OCI-LY3 (cell line): ENCODE results near the gene CRB3.

Source experiments
- EZH2phosphoT487 ChIP-seq: fragments of 200-600 bp; shearing (Covaris generic); IDR thresholded peaks from 2 replicates; pipeline ENCODE4 v1.6.1; 2018; ENCODE audit warnings: antibody characterized with exemption, mixed run types, low read depth
- TF ChIP-seq, protein P1 (sequence below): fragments of 200-600, 300-600 bp; sonication (generic); IDR thresholded peaks from 2 replicates; pipeline ENCODE4 v1.5.1; 2014; ENCODE audit warnings: antibody characterized with exemption, low read length, low read depth

DNA sequence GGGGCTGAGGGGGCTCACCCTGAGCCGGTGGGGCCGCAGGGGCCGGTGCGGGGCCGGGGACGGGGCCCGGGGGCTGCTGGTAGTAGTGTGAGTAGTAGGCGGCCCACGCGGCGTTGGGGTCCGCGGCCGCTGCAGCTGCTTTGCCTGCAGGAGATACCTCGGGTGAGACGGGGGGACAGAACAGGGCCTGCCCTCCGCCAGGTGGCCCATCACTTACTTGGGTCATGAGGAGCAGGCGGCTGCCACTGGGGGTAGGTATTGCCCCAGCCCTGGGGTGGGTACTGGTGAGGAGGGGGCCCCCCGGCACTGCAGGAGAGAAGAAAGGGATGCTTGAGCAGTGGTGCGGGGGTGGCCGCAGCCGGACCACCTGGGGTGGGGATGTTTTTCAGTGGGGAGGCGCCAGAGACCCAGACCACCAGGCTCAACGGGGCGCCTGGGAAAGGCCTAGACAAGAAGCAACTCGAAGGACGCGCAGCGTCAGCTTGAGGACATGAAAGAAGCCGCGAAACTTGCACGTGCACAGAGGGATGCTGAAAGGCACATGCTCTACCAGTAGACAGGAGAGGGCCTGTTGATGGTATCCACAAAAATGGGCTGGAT lies 48.4 kb upstream of the CRB3 start:
- TF ChIP-seq, protein P1, sequence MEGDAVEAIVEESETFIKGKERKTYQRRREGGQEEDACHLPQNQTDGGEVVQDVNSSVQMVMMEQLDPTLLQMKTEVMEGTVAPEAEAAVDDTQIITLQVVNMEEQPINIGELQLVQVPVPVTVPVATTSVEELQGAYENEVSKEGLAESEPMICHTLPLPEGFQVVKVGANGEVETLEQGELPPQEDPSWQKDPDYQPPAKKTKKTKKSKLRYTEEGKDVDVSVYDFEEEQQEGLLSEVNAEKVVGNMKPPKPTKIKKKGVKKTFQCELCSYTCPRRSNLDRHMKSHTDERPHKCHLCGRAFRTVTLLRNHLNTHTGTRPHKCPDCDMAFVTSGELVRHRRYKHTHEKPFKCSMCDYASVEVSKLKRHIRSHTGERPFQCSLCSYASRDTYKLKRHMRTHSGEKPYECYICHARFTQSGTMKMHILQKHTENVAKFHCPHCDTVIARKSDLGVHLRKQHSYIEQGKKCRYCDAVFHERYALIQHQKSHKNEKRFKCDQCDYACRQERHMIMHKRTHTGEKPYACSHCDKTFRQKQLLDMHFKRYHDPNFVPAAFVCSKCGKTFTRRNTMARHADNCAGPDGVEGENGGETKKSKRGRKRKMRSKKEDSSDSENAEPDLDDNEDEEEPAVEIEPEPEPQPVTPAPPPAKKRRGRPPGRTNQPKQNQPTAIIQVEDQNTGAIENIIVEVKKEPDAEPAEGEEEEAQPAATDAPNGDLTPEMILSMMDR: no peak
- no peak for TF ChIP-seq EZH2phosphoT487
